ENCODE measurements around the gene YIF1A.

DNA sequence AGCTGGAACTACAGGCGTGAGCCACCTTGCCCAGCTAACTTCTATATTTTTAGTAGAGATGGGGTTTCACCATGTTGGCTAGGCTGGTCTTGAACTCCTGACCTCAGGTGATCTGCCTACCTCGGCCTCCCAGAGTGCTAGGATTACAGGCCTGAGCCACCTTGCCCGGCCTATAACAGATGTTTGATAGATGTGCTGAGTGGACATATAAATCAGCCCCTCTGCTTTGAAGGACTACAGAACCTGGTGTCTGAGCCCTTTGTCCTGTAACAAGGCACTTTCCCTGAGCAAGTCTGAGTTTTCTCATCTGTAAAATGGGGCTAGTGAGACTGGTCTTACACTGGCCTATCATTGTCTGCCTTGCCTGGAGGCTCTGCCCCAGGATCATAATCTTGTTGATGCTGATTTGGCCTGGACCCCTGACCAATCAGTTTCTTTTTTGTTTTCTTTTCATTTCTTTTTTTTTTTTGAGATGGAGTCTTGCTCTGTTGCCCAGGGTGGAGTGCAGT, 40.3 kb upstream of the YIF1A start:
- TF ChIP-seq POLR2AphosphoS5 (IDR thresholded peaks at IDR 0.05) (no peak), POLR2A (IDR thresholded peaks at IDR 0.05) (no peak)
- TF ChIP-seq, protein P1, sequence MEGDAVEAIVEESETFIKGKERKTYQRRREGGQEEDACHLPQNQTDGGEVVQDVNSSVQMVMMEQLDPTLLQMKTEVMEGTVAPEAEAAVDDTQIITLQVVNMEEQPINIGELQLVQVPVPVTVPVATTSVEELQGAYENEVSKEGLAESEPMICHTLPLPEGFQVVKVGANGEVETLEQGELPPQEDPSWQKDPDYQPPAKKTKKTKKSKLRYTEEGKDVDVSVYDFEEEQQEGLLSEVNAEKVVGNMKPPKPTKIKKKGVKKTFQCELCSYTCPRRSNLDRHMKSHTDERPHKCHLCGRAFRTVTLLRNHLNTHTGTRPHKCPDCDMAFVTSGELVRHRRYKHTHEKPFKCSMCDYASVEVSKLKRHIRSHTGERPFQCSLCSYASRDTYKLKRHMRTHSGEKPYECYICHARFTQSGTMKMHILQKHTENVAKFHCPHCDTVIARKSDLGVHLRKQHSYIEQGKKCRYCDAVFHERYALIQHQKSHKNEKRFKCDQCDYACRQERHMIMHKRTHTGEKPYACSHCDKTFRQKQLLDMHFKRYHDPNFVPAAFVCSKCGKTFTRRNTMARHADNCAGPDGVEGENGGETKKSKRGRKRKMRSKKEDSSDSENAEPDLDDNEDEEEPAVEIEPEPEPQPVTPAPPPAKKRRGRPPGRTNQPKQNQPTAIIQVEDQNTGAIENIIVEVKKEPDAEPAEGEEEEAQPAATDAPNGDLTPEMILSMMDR (IDR thresholded peaks at IDR 0.05), result no peak
